Measurements from ENCODE around the gene TAF11L9.
"Not testable (repeated sequence)": the region's sequence is repeated elsewhere in the genome, so short reads cannot be mapped to it uniquely, and the experiment has no call there.

- TF ChIP-seq, protein P1, sequence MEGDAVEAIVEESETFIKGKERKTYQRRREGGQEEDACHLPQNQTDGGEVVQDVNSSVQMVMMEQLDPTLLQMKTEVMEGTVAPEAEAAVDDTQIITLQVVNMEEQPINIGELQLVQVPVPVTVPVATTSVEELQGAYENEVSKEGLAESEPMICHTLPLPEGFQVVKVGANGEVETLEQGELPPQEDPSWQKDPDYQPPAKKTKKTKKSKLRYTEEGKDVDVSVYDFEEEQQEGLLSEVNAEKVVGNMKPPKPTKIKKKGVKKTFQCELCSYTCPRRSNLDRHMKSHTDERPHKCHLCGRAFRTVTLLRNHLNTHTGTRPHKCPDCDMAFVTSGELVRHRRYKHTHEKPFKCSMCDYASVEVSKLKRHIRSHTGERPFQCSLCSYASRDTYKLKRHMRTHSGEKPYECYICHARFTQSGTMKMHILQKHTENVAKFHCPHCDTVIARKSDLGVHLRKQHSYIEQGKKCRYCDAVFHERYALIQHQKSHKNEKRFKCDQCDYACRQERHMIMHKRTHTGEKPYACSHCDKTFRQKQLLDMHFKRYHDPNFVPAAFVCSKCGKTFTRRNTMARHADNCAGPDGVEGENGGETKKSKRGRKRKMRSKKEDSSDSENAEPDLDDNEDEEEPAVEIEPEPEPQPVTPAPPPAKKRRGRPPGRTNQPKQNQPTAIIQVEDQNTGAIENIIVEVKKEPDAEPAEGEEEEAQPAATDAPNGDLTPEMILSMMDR (IDR thresholded peaks at IDR 0.05): not testable (repeated sequence)
- TF ChIP-seq POLR2A (IDR thresholded peaks at IDR 0.05): not testable (repeated sequence)
Observed at GRCh38 chr5:17594255-17594654, at the start of gene TAF11L9.

All from Peyer's patch (tissue), 4 donors.